ENCODE measurements around the gene PCNT.

DNA sequence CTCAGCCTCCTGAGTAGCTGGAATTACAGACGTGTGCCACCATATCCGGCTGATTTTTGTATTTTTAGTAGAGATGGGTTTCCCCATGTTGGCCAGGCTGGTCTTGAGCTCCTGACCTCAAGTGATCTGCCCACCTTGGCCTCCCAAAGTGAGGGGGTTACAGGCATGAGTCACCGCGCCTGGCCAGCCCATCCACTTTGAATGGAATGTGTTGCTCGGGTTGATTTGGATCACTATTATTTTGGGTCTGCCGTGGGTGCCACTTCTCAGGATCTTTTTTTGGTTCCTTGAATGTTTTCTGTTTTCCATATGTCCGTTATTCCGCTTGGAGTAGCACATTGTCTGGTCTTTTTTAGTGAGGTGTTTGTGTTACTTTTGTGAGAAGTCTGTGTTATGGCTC is 17.0 kb downstream of the PCNT start:
- TF ChIP-seq, protein P1, sequence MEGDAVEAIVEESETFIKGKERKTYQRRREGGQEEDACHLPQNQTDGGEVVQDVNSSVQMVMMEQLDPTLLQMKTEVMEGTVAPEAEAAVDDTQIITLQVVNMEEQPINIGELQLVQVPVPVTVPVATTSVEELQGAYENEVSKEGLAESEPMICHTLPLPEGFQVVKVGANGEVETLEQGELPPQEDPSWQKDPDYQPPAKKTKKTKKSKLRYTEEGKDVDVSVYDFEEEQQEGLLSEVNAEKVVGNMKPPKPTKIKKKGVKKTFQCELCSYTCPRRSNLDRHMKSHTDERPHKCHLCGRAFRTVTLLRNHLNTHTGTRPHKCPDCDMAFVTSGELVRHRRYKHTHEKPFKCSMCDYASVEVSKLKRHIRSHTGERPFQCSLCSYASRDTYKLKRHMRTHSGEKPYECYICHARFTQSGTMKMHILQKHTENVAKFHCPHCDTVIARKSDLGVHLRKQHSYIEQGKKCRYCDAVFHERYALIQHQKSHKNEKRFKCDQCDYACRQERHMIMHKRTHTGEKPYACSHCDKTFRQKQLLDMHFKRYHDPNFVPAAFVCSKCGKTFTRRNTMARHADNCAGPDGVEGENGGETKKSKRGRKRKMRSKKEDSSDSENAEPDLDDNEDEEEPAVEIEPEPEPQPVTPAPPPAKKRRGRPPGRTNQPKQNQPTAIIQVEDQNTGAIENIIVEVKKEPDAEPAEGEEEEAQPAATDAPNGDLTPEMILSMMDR (IDR thresholded peaks at IDR 0.05; ENCODE audit: low read depth, low read length, poor library complexity, severe bottlenecking), result no peak
- TF ChIP-seq EZH2phosphoT487 (IDR thresholded peaks at IDR 0.05; ENCODE audit: borderline replicate concordance, low read length), result no peak

All from DOHH2 (cell line).